HepG2 (cell line): ENCODE results near the gene ANO6. TPM values are rescaled to one million over a fixed set of nuclear protein-coding genes. Genes with fewer than 3 reads are reported as not detected.

Experiments
- ATAC-seq: fragments of 200-7000 bp; cut with Tn5 transposase; 3 replicates; pipeline ENCODE4 v1.9.1; 2020; ENCODE audit warnings: mild to moderate bottlenecking, moderate library complexity
- BruUV-seq: library from RNA; stranded (reverse); fragments of 400-500 nt; replicated peaks from 2 replicates; lab custom pipeline; 2021; lab: Mats Ljungman, UMichigan
- CTCF ChIA-PET: fragments of 300-600 bp; formaldehyde crosslinking; extraction: SDS; loops from one replicate; lab custom pipeline; 2021; ENCODE audit warnings: low total read pairs, inconsistent platforms, low intra/inter-chr PET ratio; lab: Yijun Ruan, JAX
- POLR2A ChIA-PET: fragments of 350-600 bp; sonication (Branson Sonifier 250); formaldehyde crosslinking; loops from one replicate; lab custom pipeline; 2020; ENCODE audit warnings: antibody characterized with exemption, inconsistent platforms; lab: Yijun Ruan, JAX
- DNase-seq: peaks from one replicate; pipeline ENCODE4 v3.0.0-alpha.2; 2015; ENCODE audit warnings: low spot score
- FAIRE-seq: peaks from 3 replicates; lab custom pipeline; 2011; peaks lifted over from hg19 to GRCh38; lab: Jason Lieb, UNC
- H2AFZ ChIP-seq: one replicate; pipeline ENCODE4 v1.6.1; 2011; ENCODE audit warnings: low read length, inconsistent platforms
- H3K27ac ChIP-seq: fragments of 300-600 bp; 3 replicates; pipeline ENCODE4 v1.8.0; 2011; ENCODE audit warnings: mixed run types, mild to moderate bottlenecking, mixed read lengths, low read length, inconsistent platforms; ENCODE audit not compliant: insufficient read depth; ENCODE audit errors: extremely low read length
- H3K27me3 ChIP-seq, 2 experiments: fragments of 200-600 bp in 1 of 2; 2 replicates in 1 of 2; 3 replicates in 1 of 2; pipeline versions ENCODE4 v1.6.0 to v1.8.0; 2011; ENCODE audit warnings: low read length in 2 of 2, mild to moderate bottlenecking in 2 of 2, moderate library complexity in 2 of 2, inconsistent platforms in 1 of 2; ENCODE audit not compliant: insufficient read depth in 2 of 2, control insufficient read depth in 1 of 2
- H3K36me3 ChIP-seq, 2 experiments: fragments of 200-600 bp in 1 of 2; replicated peaks in 1 of 2; 2 replicates in 1 of 2; 3 replicates in 1 of 2; pipeline versions ENCODE4 v1.5.1 to v1.8.0; 2011; ENCODE audit warnings: low read length in 2 of 2, inconsistent platforms in 1 of 2; ENCODE audit not compliant: insufficient read depth in 2 of 2, control insufficient read depth in 1 of 2
- H3K4me1 ChIP-seq: 2 replicates; pipeline ENCODE4 v1.5.1; 2012; ENCODE audit warnings: low read length, inconsistent platforms; ENCODE audit not compliant: insufficient read depth
- H3K4me2 ChIP-seq: 2 replicates; pipeline ENCODE4 v1.6.0; 2011; ENCODE audit warnings: low read depth, low read length, inconsistent platforms
- H3K4me3 ChIP-seq, 3 experiments: fragments of 200-600 bp in 1 of 3; sonication (generic), shearing (Covaris generic) in 1 of 3; replicated peaks in 1 of 3; 2 replicates each; pipeline ENCODE4 v1.5.1; 2011 to 2016; ENCODE audit warnings: low read length in 3 of 3, inconsistent platforms in 2 of 3, low read depth in 2 of 3, mild to moderate bottlenecking in 2 of 3, control low read depth in 1 of 3, mixed read lengths in 1 of 3; ENCODE audit not compliant: insufficient read depth in 1 of 3
- H3K79me2 ChIP-seq: one replicate; pipeline ENCODE4 v1.6.1; 2011; ENCODE audit warnings: low read length, inconsistent platforms; ENCODE audit not compliant: insufficient read depth
- H3K9ac ChIP-seq: 2 replicates; pipeline ENCODE4 v1.6.0; 2011; ENCODE audit warnings: mild to moderate bottlenecking, low read depth, low read length, inconsistent platforms; ENCODE audit not compliant: insufficient read depth
- H3K9me3 ChIP-seq: 2 replicates; pipeline ENCODE4 v1.5.1; 2012; ENCODE audit warnings: mild to moderate bottlenecking, low read length
- H4K20me1 ChIP-seq: 2 replicates; pipeline ENCODE4 v1.6.0; 2011; ENCODE audit warnings: inconsistent platforms, mild to moderate bottlenecking, low read length, moderate library complexity; ENCODE audit not compliant: insufficient read depth
- CERS6 ChIP-seq: sonication (generic); formaldehyde crosslinking; IDR thresholded peaks from 2 replicates; pipeline ENCODE4 v1.5.0; 2020; ENCODE audit warnings: missing genetic modification reagents
- HNF4A ChIP-seq: sonication (generic); formaldehyde crosslinking; IDR thresholded peaks from 2 replicates; pipeline ENCODE4 v1.4.0; 2020; ENCODE audit warnings: missing genetic modification reagents
- IRX3 ChIP-seq: sonication (generic); formaldehyde crosslinking; IDR thresholded peaks from 2 replicates; pipeline ENCODE4 v1.8.1; 2023; ENCODE audit warnings: mild to moderate bottlenecking, low read depth, missing genetic modification reagents, borderline replicate concordance
- MAF1 ChIP-seq: sonication (generic); formaldehyde crosslinking; IDR thresholded peaks from 2 replicates; pipeline ENCODE4 v1.5.0; 2020; ENCODE audit warnings: missing genetic modification reagents, borderline replicate concordance
- MEIS2 ChIP-seq: sonication (generic); formaldehyde crosslinking; IDR thresholded peaks from 2 replicates; pipeline ENCODE4 v1.9.0; 2021; ENCODE audit warnings: mild to moderate bottlenecking, missing genetic modification reagents
- MLX ChIP-seq: IDR thresholded peaks from 2 replicates; pipeline ENCODE4 v1.6.1; 2016
- NR1H2 ChIP-seq: sonication (generic); formaldehyde crosslinking; IDR thresholded peaks from 2 replicates; pipeline ENCODE4 v1.8.1; 2022; ENCODE audit warnings: low read depth, missing genetic modification reagents, borderline replicate concordance
- RFX1 ChIP-seq: fragments of 450-650 bp; IDR thresholded peaks from 2 replicates; pipeline ENCODE4 v1.6.1; 2017
- SYNCRIP ChIP-seq: fragments of 200-400 bp; formaldehyde crosslinking; IDR thresholded peaks from 2 replicates; pipeline ENCODE4 v1.6.1; 2018; ENCODE audit warnings: mild to moderate bottlenecking, low read depth, low read length; ENCODE audit not compliant: insufficient read depth
- ZNF232 ChIP-seq: sonication (generic); formaldehyde crosslinking; IDR thresholded peaks from 2 replicates; pipeline ENCODE4 v1.4.0; 2020; ENCODE audit warnings: missing genetic modification reagents, borderline replicate concordance
- ZNF318 ChIP-seq: sonication (generic); formaldehyde crosslinking; IDR thresholded peaks from 2 replicates; pipeline ENCODE4 v1.4.0; 2020; ENCODE audit warnings: mild to moderate bottlenecking, missing genetic modification reagents
- ZNF326 ChIP-seq: sonication (generic); formaldehyde crosslinking; IDR thresholded peaks from 2 replicates; pipeline ENCODE4 v1.4.0; 2020; ENCODE audit warnings: missing genetic modification reagents, borderline replicate concordance
- ZNF572 ChIP-seq: sonication (generic); formaldehyde crosslinking; IDR thresholded peaks from 2 replicates; pipeline ENCODE4 v1.5.1; 2020; ENCODE audit warnings: mild to moderate bottlenecking, missing genetic modification reagents
- WGBS: methylation state at CpG from one replicate; pipeline ENCODE4 v1.1.6; 2017; ENCODE audit warnings: low lambda C conversion rate; 5-methylcytosine and 5-hydroxymethylcytosine counted together
- in situ Hi-C: cut with HindIII; loops from 2 replicates; pipeline ENCODE4 v1.10.0; 2017; ENCODE audit warnings: low pct_unique_long_range_greater_than_20kb; ENCODE audit not compliant: extremely low pct_ligation_motif_present
- intact Hi-C: fragments of 100-400 bp; cut with micrococcal nuclease; formaldehyde crosslinking; loops from one replicate; pipeline ENCODE4 v1.10.0; 2022; ENCODE audit not compliant: unreplicated experiment
- polyA plus RNA-seq, 8 experiments: library from polyadenylated mRNA; depleted of rRNA in 3 of 8; stranded (reverse) in 7 of 8; unstranded in 1 of 8; fragments of >200 nt; fragmentation: Illumina TruSeq in 4 of 8; extraction: Trizol in 4 of 8; gene quantifications; 2 replicates each; pipeline versions ENCODE4 v1.2.1 to v1.2.3, GENCODE V29; 2011 to 2016; ENCODE audit warnings: low read depth in 4 of 8, missing spikeins in 1 of 8, mixed read lengths in 1 of 8; ENCODE audit not compliant: insufficient read depth in 1 of 8
- total RNA-seq, 5 experiments: library from RNA; depleted of rRNA; stranded (reverse); fragments of >200 nt; fragmentation: Illumina TruSeq; extraction: Trizol; gene quantifications; 2 replicates each; pipeline ENCODE4 v1.2.3, GENCODE V29; 2016; ENCODE audit warnings: low read depth in 1 of 5
- TF ChIP-seq, protein P1 (sequence below): sonication (generic); formaldehyde crosslinking; IDR thresholded peaks from 2 replicates; pipeline ENCODE4 v1.5.0; 2020; ENCODE audit warnings: missing genetic modification reagents

Gene ANO6
- total and polyA plus RNA-seq, 2 of the 13 experiments (the other 11 are each of a cell fraction or from before 2014, with no cell fraction given): 37.8 to 57.1 TPM

DNA sequence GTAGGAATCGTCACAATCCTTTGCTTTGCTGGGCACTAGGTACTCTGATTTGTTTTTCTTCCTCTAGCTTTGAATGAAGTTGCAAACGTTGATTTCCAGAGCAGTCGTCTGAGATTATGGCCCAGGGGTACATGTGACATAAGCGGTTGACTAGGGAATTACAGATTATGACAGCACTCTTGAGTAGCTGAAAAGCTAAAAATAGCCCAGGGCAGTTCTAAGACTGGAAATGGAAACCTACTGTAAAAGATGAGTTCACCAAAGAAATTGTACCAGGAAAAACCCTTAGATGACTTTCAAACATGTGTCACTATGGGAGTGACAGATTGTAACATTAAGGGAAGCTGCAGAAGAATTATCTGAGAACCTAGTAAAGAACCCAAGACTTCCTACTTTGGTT lies 108.5 kb downstream of the ANO6 start:
- ChIA-PET CTCF (no interaction called here), POLR2A (no interaction called here)
- ATAC-seq: no peak
- H3K27ac ChIP-seq: no peak overlapping the region
- in situ Hi-C loops: no loop called here
- FAIRE-seq: no peak
- intact Hi-C loops: no loop called here
- DNase-seq: no peak
- no peak overlapping the region for H3K4me2 ChIP-seq
- no TSS peak for BruUV-seq
- no peaks in the 10 kb centered on the region for H3K27me3 ChIP-seq
- H3K9ac ChIP-seq: no peak overlapping the region
- H3K36me3 ChIP-seq: no peaks in the 10 kb centered on the region
- WGBS: 70% methylated on average over 4 of the region's 4 CpGs
- H3K79me2 ChIP-seq: no peaks in the 10 kb centered on the region
- H3K9me3 ChIP-seq: no peaks in the 10 kb centered on the region
- H4K20me1 ChIP-seq: no peaks in the 10 kb centered on the region
- no peak overlapping the region for H3K4me3 ChIP-seq
- no peak overlapping the region for H2AFZ ChIP-seq
- H3K4me1 ChIP-seq: no peaks in the 10 kb centered on the region
- TF ChIP-seq CERS6 (CRISPR knock-in tag): no peak
- no peak for TF ChIP-seq HNF4A (CRISPR knock-in tag)
- TF ChIP-seq MLX (CRISPR knock-in tag): no peak
- TF ChIP-seq ZNF572 (CRISPR knock-in tag): no peak
- no peak for TF ChIP-seq ZNF326 (CRISPR knock-in tag)
- TF ChIP-seq RFX1: no peak
- no peak for TF ChIP-seq ZNF318 (CRISPR knock-in tag)
- no peak for TF ChIP-seq NR1H2 (CRISPR knock-in tag)
- TF ChIP-seq, protein P1, sequence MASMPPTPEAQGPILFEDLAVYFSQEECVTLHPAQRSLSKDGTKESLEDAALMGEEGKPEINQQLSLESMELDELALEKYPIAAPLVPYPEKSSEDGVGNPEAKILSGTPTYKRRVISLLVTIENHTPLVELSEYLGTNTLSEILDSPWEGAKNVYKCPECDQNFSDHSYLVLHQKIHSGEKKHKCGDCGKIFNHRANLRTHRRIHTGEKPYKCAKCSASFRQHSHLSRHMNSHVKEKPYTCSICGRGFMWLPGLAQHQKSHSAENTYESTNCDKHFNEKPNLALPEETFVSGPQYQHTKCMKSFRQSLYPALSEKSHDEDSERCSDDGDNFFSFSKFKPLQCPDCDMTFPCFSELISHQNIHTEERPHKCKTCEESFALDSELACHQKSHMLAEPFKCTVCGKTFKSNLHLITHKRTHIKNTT (CRISPR knock-in tag): no peak
- no peak for TF ChIP-seq MAF1 (CRISPR knock-in tag)
- TF ChIP-seq ZNF232 (CRISPR knock-in tag): no peak
- no peak for TF ChIP-seq IRX3 (CRISPR knock-in tag)
- no peak for TF ChIP-seq MEIS2 (CRISPR knock-in tag)
- TF ChIP-seq SYNCRIP: no peak
